ENCODE results near the gene GABRP.
"Not testable (repeated sequence)": the region's sequence is repeated elsewhere in the genome, so short reads cannot be mapped to it uniquely, and the experiment has no call there.

Gene GABRP

GRCh38 chr5:170748951-170749471, 34.5 kb upstream of the GABRP start:
- H3K4me3 ChIP-seq (ENCODE audit: low read depth, low read length), result no peak overlapping the region
- no peak for TF ChIP-seq CTCF (IDR thresholded peaks at IDR 0.05; ENCODE audit: low read depth, low read length, missing control alignments)
- DNase-seq (ENCODE audit: low read depth), result no peak

GRCh38 chr5:170749911-170750431, 33.6 kb upstream of the GABRP start:
- DNase-seq (ENCODE audit: low read depth), result no peak
- TF ChIP-seq CTCF (IDR thresholded peaks at IDR 0.05; ENCODE audit: low read depth, low read length, missing control alignments), result no peak
- no peak overlapping the region for H3K4me3 ChIP-seq (ENCODE audit: low read depth, low read length)

GRCh38 chr5:170750791-170751190, 32.7 kb upstream of the GABRP start:
- H3K4me3 ChIP-seq (ENCODE audit: low read depth, low read length), result no peak overlapping the region
- no peak for DNase-seq (ENCODE audit: low read depth)
- no peak for TF ChIP-seq CTCF (IDR thresholded peaks at IDR 0.05; ENCODE audit: low read depth, low read length, missing control alignments)

- H3K4me3 ChIP-seq (ENCODE audit: low read depth, low read length), result no peak overlapping the region
- TF ChIP-seq CTCF (IDR thresholded peaks at IDR 0.05; ENCODE audit: low read depth, low read length, missing control alignments), result no peak
- no peak for DNase-seq (ENCODE audit: low read depth)
These were observed 31.9 kb upstream of the GABRP start for GRCh38 chr5:170751631-170752030.

- H3K4me3 ChIP-seq (ENCODE audit: low read depth, low read length), result no peak overlapping the region
- no peak for TF ChIP-seq CTCF (IDR thresholded peaks at IDR 0.05; ENCODE audit: low read depth, low read length, missing control alignments)
- DNase-seq (ENCODE audit: low read depth), result no peak
These were observed 31.0 kb upstream of the GABRP start for GRCh38 chr5:170752257-170753215.

- no peak for TF ChIP-seq CTCF (IDR thresholded peaks at IDR 0.05; ENCODE audit: low read depth, low read length, missing control alignments)
- no peak overlapping the region for H3K4me3 ChIP-seq (ENCODE audit: low read depth, low read length)
- DNase-seq (ENCODE audit: low read depth), result no peak
These were observed 30.2 kb upstream of the GABRP start for GRCh38 chr5:170753311-170753710.

- not testable (repeated sequence) for DNase-seq (ENCODE audit: low read depth); H3K4me3 ChIP-seq (ENCODE audit: low read depth, low read length)
These were observed 29.0 kb upstream of the GABRP start for GRCh38 chr5:170754508-170754907.
